Skin of body (tissue), 2 donors: ENCODE measurements around the gene C4orf33. TPM values are rescaled to one million over a fixed set of nuclear protein-coding genes. Genes with fewer than 3 reads are reported as not detected.
"Not testable (repeated sequence)": the region's sequence is repeated elsewhere in the genome, so short reads cannot be mapped to it uniquely, and the experiment has no call there.

Experiments
- DNase-seq: peaks from one replicate; lab custom pipeline; 2025; lab: John Stamatoyannopoulos, UW
- total RNA-seq: library from RNA; depleted of rRNA; stranded (reverse); fragments of >200 nt; gene quantifications from one replicate; pipeline ENCODE4 v1.2.3, GENCODE V29; 2014

C4orf33 gene
- total RNA-seq = 12.4 TPM

- DNase-seq = peak; percentile 84
Measured at GRCh38 chr4:129095811-129096454, at the start of gene C4orf33. Gene C4orf33, plus strand, starts transcription at chr4:129096152. Its CDS starts 6,459 bp downstream, at chr4:129102611.

- DNase-seq = no peak
Measured at GRCh38 chr4:129059028-129059427, 36.9 kb upstream of the C4orf33 start.

GRCh38 chr4:129062580-129062979 lies 33.4 kb upstream of the C4orf33 start:
- DNase-seq = no peak

- no peak for DNase-seq
Measured at GRCh38 chr4:129063640-129064039, 32.3 kb upstream of the C4orf33 start.

GRCh38 chr4:129064717-129065116 lies 31.2 kb upstream of the C4orf33 start:
- no peak for DNase-seq

- not testable (repeated sequence) for DNase-seq
Measured at GRCh38 chr4:129069537-129069936, 26.4 kb upstream of the C4orf33 start.

- DNase-seq = no peak
Measured at GRCh38 chr4:129077326-129077725, 18.6 kb upstream of the C4orf33 start.

GRCh38 chr4:129080129-129080528 lies 15.8 kb upstream of the C4orf33 start:
- DNase-seq = no peak

- DNase-seq = no peak
Measured at GRCh38 chr4:129082302-129082701, 13.7 kb upstream of the C4orf33 start.

- no peak for DNase-seq
Measured at GRCh38 chr4:129085472-129085871, 10.5 kb upstream of the C4orf33 start.

- DNase-seq = no peak
Measured at GRCh38 chr4:129087516-129087915, 8.4 kb upstream of the C4orf33 start.

GRCh38 chr4:129092631-129093190 lies 3.2 kb upstream of the C4orf33 start:
- DNase-seq = peak; percentile 75

GRCh38 chr4:129093191-129093920 lies 2.6 kb upstream of the C4orf33 start, which contains the start of gene SCLT1:
Gene SCLT1, minus strand, starts transcription at chr4:129093539. Its CDS starts 436 bp downstream, at chr4:129093103.
- peak; percentile 99 for DNase-seq

- no peak for DNase-seq
Measured at GRCh38 chr4:129094347-129094746, 1.6 kb upstream of the C4orf33 start.

GRCh38 chr4:129098531-129099001 lies 2.6 kb downstream of the C4orf33 start:
- DNase-seq = no peak

- DNase-seq = no peak
Measured at GRCh38 chr4:129109965-129110824, 14.2 kb downstream of the C4orf33 start.

- DNase-seq = no peak
Measured at GRCh38 chr4:129110931-129111330, 15.0 kb downstream of the C4orf33 start.

GRCh38 chr4:129111919-129112318 lies 16.0 kb downstream of the C4orf33 start:
- DNase-seq = no peak

- DNase-seq = no peak
Measured at GRCh38 chr4:129113434-129113833, 17.5 kb downstream of the C4orf33 start.

- no peak for DNase-seq
Measured at GRCh38 chr4:129113919-129114318, 18.0 kb downstream of the C4orf33 start.

GRCh38 chr4:129117705-129118104 lies 21.8 kb downstream of the C4orf33 start:
- no peak for DNase-seq
